ENCODE data around the gene INPP5D. TPM values are rescaled to one million over a fixed set of nuclear protein-coding genes. Genes with fewer than 3 reads are reported as not detected.

Gene INPP5D
- total and polyA plus RNA-seq, 2 of the 13 experiments (the other 11 are each of a cell fraction or from before 2014, with no cell fraction given) = 16.7 to 18.0 TPM

DNA sequence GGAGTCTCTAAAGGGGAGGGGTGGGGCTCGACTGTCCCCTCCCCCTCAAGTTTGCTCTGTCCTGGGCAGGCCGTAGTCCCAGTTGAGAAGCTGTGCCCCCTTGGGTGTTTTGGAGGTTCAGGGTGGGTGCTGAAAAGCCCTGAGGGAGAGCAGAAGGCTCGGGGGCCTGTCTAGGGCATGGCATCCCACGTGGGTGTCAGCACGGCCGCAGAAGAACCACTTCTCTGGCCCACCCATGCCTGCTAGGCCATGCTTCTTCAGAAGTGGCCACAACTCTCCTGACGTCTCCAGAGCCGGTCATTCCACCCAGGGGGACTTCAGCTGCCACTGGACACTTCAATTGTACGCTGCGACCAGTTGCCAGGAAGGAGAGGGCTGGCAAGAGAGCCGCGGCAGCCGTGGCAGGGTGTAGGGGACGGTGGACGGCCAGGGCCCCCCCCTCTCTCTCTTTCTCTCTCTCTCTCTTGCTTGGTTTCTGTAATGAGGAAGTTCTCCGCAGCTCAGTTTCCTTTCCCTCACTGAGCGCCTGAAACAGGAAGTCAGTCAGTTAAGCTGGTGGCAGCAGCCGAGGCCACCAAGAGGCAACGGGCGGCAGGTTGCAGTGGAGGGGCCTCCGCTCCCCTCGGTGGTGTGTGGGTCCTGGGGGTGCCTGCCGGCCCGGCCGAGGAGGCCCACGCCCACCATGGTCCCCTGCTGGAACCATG lies at the start of gene INPP5D (continued):
- peak; percentile 64; the same call in 1 of the 2 replicates for TF ChIP-seq HOXA5 (CRISPR knock-in tag; IDR thresholded peaks at IDR 0.05)
- TF ChIP-seq ZNF101 (CRISPR knock-in tag; IDR thresholded peaks at IDR 0.05; ENCODE audit: borderline replicate concordance, low read depth) = no peak
- TF ChIP-seq, protein P1, sequence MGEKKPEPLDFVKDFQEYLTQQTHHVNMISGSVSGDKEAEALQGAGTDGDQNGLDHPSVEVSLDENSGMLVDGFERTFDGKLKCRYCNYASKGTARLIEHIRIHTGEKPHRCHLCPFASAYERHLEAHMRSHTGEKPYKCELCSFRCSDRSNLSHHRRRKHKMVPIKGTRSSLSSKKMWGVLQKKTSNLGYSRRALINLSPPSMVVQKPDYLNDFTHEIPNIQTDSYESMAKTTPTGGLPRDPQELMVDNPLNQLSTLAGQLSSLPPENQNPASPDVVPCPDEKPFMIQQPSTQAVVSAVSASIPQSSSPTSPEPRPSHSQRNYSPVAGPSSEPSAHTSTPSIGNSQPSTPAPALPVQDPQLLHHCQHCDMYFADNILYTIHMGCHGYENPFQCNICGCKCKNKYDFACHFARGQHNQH (CRISPR knock-in tag; IDR thresholded peaks at IDR 0.05) = peak; percentile 34
- TF ChIP-seq ZFP41 (CRISPR knock-in tag; IDR thresholded peaks at IDR 0.05; ENCODE audit: borderline replicate concordance) = no peak
- TF ChIP-seq ZFP1 (CRISPR knock-in tag; IDR thresholded peaks at IDR 0.05) = 0 out of 2 replicates have a peak, but pooled peaks have one; percentile 4
- TF ChIP-seq RAD21 (CRISPR knock-in tag; IDR thresholded peaks at IDR 0.05) = peak; percentile 31; the same call in 1 of the 2 replicates
- 0 out of 2 replicates have a peak, but pooled peaks have one; percentile 62 for TF ChIP-seq ZSCAN31 (CRISPR knock-in tag; IDR thresholded peaks at IDR 0.05; ENCODE audit: low read depth)
- no peak for TF ChIP-seq ATM (IDR thresholded peaks at IDR 0.05; ENCODE audit: borderline replicate concordance)
- TF ChIP-seq, protein P2, sequence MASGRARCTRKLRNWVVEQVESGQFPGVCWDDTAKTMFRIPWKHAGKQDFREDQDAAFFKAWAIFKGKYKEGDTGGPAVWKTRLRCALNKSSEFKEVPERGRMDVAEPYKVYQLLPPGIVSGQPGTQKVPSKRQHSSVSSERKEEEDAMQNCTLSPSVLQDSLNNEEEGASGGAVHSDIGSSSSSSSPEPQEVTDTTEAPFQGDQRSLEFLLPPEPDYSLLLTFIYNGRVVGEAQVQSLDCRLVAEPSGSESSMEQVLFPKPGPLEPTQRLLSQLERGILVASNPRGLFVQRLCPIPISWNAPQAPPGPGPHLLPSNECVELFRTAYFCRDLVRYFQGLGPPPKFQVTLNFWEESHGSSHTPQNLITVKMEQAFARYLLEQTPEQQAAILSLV (CRISPR knock-in tag; IDR thresholded peaks at IDR 0.05; ENCODE audit: borderline replicate concordance) = 0 out of 2 replicates have a peak, but pooled peaks have one; percentile 32
- TF ChIP-seq KAT8 (CRISPR knock-in tag; IDR thresholded peaks at IDR 0.05) = peak; percentile 62
- no peak for TF ChIP-seq HNRNPH1 (optimal IDR thresholded peaks at IDR 0.05; ENCODE audit: low read depth, low read length)
- TF ChIP-seq ZSCAN29 (CRISPR knock-in tag; conservative IDR thresholded peaks at IDR 0.05) = no peak
- TF ChIP-seq PCBP1 (IDR thresholded peaks at IDR 0.05; ENCODE audit: borderline replicate concordance, low read depth, low read length) = peak; percentile 76; the same call in 1 of the 2 replicates
- peak; percentile 79 for TF ChIP-seq ZFY (CRISPR knock-in tag; IDR thresholded peaks at IDR 0.05)
- peak; percentile 62; the same call in 1 of the 2 replicates for TF ChIP-seq KAT7 (CRISPR knock-in tag; IDR thresholded peaks at IDR 0.05; ENCODE audit: borderline replicate concordance)
- TF ChIP-seq ZNF883 (CRISPR knock-in tag; IDR thresholded peaks at IDR 0.05; ENCODE audit: not compliant biosample characterization) = no peak
- peak; percentile 19; the same call in 1 of the 2 replicates for TF ChIP-seq HDAC1 (CRISPR knock-in tag; IDR thresholded peaks at IDR 0.05)
- no peak for TF ChIP-seq ZNF619 (CRISPR knock-in tag; IDR thresholded peaks at IDR 0.05)
- no peak for TF ChIP-seq HDAC6 (IDR thresholded peaks at IDR 0.05; ENCODE audit: low read depth, low read length)
- TF ChIP-seq YY1 (IDR thresholded peaks at IDR 0.05; ENCODE audit: insufficient read depth, insufficient replicate concordance, low read depth, low read length) = peak; percentile 2
- peak; percentile 35; the same call in 1 of the 2 replicates for TF ChIP-seq CREM (IDR thresholded peaks at IDR 0.05)
- no peak for TF ChIP-seq CREM (CRISPR knock-in tag; IDR thresholded peaks at IDR 0.05)
- TF ChIP-seq, protein P3, sequence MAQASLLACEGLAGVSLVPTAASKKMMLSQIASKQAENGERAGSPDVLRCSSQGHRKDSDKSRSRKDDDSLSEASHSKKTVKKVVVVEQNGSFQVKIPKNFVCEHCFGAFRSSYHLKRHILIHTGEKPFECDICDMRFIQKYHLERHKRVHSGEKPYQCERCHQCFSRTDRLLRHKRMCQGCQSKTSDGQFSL (CRISPR knock-in tag; IDR thresholded peaks at IDR 0.05) = peak; percentile 93
- TF ChIP-seq RBFOX2 (IDR thresholded peaks at IDR 0.05; ENCODE audit: low read depth, low read length) = peak; percentile 78
- peak; percentile 56; the same call in 1 of the 2 replicates for TF ChIP-seq ZNF274 (CRISPR knock-in tag; IDR thresholded peaks at IDR 0.05)
- 0 out of 2 replicates have a peak, but pooled peaks have one; percentile 29 for TF ChIP-seq ZNF224 (CRISPR knock-in tag; IDR thresholded peaks at IDR 0.05)
- TF ChIP-seq POGZ (CRISPR knock-in tag; IDR thresholded peaks at IDR 0.05) = 0 out of 2 replicates have a peak, but pooled peaks have one; percentile 4
- peak; percentile 88 for TF ChIP-seq SRSF1 (optimal IDR thresholded peaks at IDR 0.05; ENCODE audit: low read depth, low read length)
- TF ChIP-seq FLYWCH1 (CRISPR knock-in tag; IDR thresholded peaks at IDR 0.05) = 0 out of 2 replicates have a peak, but pooled peaks have one; percentile 68
- 0 out of 2 replicates have a peak, but pooled peaks have one; percentile 53 for TF ChIP-seq SP2 (CRISPR knock-in tag; IDR thresholded peaks at IDR 0.05)
